SK-N-SH (cell line): ENCODE measurements around the gene VGLL4.

ENCODE experiments used
- EP300 ChIP-seq, 2 experiments: IDR thresholded peaks; 2 replicates each; pipeline versions ENCODE4 v1.4.0 to v1.6.1; 2012; ENCODE audit warnings: borderline replicate concordance in 1 of 2, low read depth in 1 of 2, low read length in 1 of 2
- FOXJ3 ChIP-seq: sonication (generic); formaldehyde crosslinking; IDR thresholded peaks from 2 replicates; pipeline ENCODE4 v1.5.1; 2020; ENCODE audit warnings: mild to moderate bottlenecking, missing genetic modification reagents
- TF ChIP-seq, protein P1 (sequence below): fragments of 200-600 bp; sonication (generic); IDR thresholded peaks from 2 replicates; pipeline ENCODE4 v1.6.1; 2017; ENCODE audit warnings: antibody characterized with exemption, mild to moderate bottlenecking, moderate library complexity

DNA sequence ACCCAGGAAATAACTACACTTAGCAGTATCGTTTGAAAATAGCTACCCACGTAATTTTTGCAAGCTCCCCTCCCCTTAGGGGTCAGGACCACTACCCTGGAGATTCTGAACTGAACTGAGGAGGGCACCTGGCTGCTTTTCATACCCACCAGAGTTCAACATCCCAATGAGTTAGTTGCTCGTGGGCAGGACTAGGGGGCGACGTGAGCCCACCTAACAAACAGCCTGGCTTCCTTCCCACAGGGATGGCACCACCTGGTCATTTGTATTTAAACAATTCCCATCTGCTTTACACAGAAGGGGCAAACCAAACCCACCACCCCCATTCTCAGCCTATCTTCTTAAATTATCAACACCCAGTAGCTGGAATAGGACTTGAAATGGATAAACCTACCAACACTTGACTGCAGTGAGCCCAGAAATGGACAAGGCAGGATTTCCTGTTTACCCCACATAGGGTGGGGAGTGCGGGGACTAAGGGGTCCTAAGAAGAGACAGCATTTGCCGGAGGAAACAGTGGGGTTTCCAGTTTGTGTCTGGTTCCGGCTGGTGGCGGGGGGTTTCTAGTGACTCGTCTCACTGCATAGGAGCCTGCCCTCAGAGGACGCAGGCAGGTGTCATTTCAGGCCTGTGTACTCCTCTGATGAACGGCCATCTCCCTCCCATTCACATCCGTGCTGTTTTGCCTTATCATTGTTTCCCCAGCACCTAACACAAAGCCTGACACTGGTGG lies 11.6 kb upstream of the VGLL4 start:
- no peak for TF ChIP-seq EP300 (IDR thresholded peaks at IDR 0.05; ENCODE audit: borderline replicate concordance in 1 of 2, low read depth in 1 of 2, low read length in 1 of 2)
- no peak for TF ChIP-seq FOXJ3 (CRISPR knock-in tag)
- TF ChIP-seq, protein P1, sequence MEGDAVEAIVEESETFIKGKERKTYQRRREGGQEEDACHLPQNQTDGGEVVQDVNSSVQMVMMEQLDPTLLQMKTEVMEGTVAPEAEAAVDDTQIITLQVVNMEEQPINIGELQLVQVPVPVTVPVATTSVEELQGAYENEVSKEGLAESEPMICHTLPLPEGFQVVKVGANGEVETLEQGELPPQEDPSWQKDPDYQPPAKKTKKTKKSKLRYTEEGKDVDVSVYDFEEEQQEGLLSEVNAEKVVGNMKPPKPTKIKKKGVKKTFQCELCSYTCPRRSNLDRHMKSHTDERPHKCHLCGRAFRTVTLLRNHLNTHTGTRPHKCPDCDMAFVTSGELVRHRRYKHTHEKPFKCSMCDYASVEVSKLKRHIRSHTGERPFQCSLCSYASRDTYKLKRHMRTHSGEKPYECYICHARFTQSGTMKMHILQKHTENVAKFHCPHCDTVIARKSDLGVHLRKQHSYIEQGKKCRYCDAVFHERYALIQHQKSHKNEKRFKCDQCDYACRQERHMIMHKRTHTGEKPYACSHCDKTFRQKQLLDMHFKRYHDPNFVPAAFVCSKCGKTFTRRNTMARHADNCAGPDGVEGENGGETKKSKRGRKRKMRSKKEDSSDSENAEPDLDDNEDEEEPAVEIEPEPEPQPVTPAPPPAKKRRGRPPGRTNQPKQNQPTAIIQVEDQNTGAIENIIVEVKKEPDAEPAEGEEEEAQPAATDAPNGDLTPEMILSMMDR: peak; percentile 59
